A673 (cell line): ENCODE results near the gene ZNF503. TPM values are rescaled to one million over a fixed set of nuclear protein-coding genes. Genes with fewer than 3 reads are reported as not detected.
A peak's percentile ranks its signal among the peaks of the same experiment; 100 is the strongest.

Experiments
- Bru-seq: library from RNA; stranded (reverse); fragments of 400-500 nt; gene quantifications from one replicate; lab custom pipeline; 2021; lab: Mats Ljungman, UMichigan
- BruChase-seq, 2 experiments: library from RNA; stranded (reverse); fragments of 400-500 nt; gene quantifications; one replicate each; lab custom pipeline; 2021; lab: Mats Ljungman, UMichigan
- BruUV-seq: library from RNA; stranded (reverse); fragments of 400-500 nt; replicated peaks from 2 replicates; lab custom pipeline; 2021; lab: Mats Ljungman, UMichigan
- CTCF ChIA-PET: fragments of 300-600 bp; sonication (Branson Sonifier 250); formaldehyde crosslinking; loops from one replicate; lab custom pipeline; 2022; ENCODE audit warnings: antibody characterized with exemption; lab: Charles Lee
- POLR2A ChIA-PET: fragments of 300-600 bp; sonication (Branson Sonifier 250); formaldehyde crosslinking; loops from one replicate; lab custom pipeline; 2022; ENCODE audit warnings: antibody characterized with exemption; ENCODE audit not compliant: low non-redundant PET; lab: Charles Lee
- DNase-seq: peaks from one replicate; pipeline ENCODE4 v3.0.0-alpha.2; 2015; ENCODE audit warnings: low spot score
- H3K27ac ChIP-seq: fragments of 200-600 bp; sonication (generic); 2 replicates; pipeline ENCODE4 v1.5.1; 2016; ENCODE audit warnings: mixed run types, low read depth, mild to moderate bottlenecking, mixed read lengths, antibody characterized with exemption, low read length; ENCODE audit not compliant: poor library complexity, severe bottlenecking
- H3K27me3 ChIP-seq: fragments of 200-600 bp; sonication (generic); replicated peaks from 2 replicates; pipeline ENCODE4 v1.6.1; 2017; ENCODE audit warnings: mixed run types, low read depth, mild to moderate bottlenecking, mixed read lengths, antibody characterized with exemption, low read length; ENCODE audit not compliant: insufficient read depth, poor library complexity
- H3K36me3 ChIP-seq: fragments of 200-600 bp; sonication (generic); 2 replicates; pipeline ENCODE4 v1.6.1; 2016; ENCODE audit warnings: mixed run types, mild to moderate bottlenecking, mixed read lengths, antibody characterized with exemption, low read length; ENCODE audit not compliant: insufficient read depth, poor library complexity, severe bottlenecking
- H3K4me1 ChIP-seq: fragments of 200-600 bp; sonication (generic); 2 replicates; pipeline ENCODE4 v1.6.1; 2017; ENCODE audit warnings: mixed run types, mild to moderate bottlenecking, mixed read lengths, antibody characterized with exemption, low read length; ENCODE audit not compliant: insufficient read depth, poor library complexity, severe bottlenecking
- H3K4me3 ChIP-seq: fragments of 200-600 bp; sonication (generic); 2 replicates; pipeline ENCODE4 v1.5.1; 2016; ENCODE audit warnings: low read depth, mixed run types, mild to moderate bottlenecking, mixed read lengths, low read length; ENCODE audit not compliant: poor library complexity, severe bottlenecking
- H3K9me3 ChIP-seq: fragments of 200-600 bp; sonication (generic); 2 replicates; pipeline ENCODE4 v1.6.1; 2016; ENCODE audit warnings: mixed run types, low read depth, mild to moderate bottlenecking, mixed read lengths, antibody characterized with exemption, low read length; ENCODE audit not compliant: poor library complexity, severe bottlenecking
- EZH2 ChIP-seq: fragments of 200-600 bp; sonication (generic); IDR thresholded peaks from 2 replicates; pipeline ENCODE4 v1.6.1; 2017; ENCODE audit warnings: borderline replicate concordance, low read depth, mild to moderate bottlenecking, mixed read lengths, antibody characterized with exemption, low read length; ENCODE audit not compliant: poor library complexity, severe bottlenecking
- intact Hi-C: fragments of 100-400 bp; cut with micrococcal nuclease; formaldehyde crosslinking; loops from one replicate; pipeline ENCODE4 v1.10.0; 2022; ENCODE audit not compliant: unreplicated experiment
- long read RNA-seq: library from polyadenylated mRNA; stranded (forward); transcript quantifications from one replicate; pipeline ENCODE4 v2.0.0, GENCODE V29; 2022
- total RNA-seq: library from RNA; stranded (reverse); gene quantifications from 2 replicates; pipeline ENCODE4 v1.2.3, GENCODE V29; 2021
- TF ChIP-seq, protein P1 (sequence below): fragments of 300-800, 200-600 bp; sonication (generic); conservative IDR thresholded peaks from 2 replicates; pipeline ENCODE4 v1.5.1; 2017; ENCODE audit warnings: low read depth, mild to moderate bottlenecking, antibody characterized with exemption, low read length, moderate library complexity, mixed read lengths

The ZNF503 gene, protein sequence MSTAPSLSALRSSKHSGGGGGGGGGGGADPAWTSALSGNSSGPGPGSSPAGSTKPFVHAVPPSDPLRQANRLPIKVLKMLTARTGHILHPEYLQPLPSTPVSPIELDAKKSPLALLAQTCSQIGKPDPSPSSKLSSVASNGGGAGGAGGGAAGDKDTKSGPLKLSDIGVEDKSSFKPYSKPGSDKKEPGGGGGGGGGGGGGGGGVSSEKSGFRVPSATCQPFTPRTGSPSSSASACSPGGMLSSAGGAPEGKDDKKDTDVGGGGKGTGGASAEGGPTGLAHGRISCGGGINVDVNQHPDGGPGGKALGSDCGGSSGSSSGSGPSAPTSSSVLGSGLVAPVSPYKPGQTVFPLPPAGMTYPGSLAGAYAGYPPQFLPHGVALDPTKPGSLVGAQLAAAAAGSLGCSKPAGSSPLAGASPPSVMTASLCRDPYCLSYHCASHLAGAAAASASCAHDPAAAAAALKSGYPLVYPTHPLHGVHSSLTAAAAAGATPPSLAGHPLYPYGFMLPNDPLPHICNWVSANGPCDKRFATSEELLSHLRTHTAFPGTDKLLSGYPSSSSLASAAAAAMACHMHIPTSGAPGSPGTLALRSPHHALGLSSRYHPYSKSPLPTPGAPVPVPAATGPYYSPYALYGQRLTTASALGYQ
- total RNA-seq: 1.2 TPM in 2 replicates
- Bru-seq, nascent RNA: percentile 24 among the genes with signal in this experiment
- BruChase-seq, experiment 1, labeled RNA remaining after a 2-hour chase: percentile 33 among the genes with signal in this experiment
- BruChase-seq, experiment 2, labeled RNA remaining after a 6-hour chase: percentile 24 among the genes with signal in this experiment
- long read RNA-seq: 0 reads

DNA sequence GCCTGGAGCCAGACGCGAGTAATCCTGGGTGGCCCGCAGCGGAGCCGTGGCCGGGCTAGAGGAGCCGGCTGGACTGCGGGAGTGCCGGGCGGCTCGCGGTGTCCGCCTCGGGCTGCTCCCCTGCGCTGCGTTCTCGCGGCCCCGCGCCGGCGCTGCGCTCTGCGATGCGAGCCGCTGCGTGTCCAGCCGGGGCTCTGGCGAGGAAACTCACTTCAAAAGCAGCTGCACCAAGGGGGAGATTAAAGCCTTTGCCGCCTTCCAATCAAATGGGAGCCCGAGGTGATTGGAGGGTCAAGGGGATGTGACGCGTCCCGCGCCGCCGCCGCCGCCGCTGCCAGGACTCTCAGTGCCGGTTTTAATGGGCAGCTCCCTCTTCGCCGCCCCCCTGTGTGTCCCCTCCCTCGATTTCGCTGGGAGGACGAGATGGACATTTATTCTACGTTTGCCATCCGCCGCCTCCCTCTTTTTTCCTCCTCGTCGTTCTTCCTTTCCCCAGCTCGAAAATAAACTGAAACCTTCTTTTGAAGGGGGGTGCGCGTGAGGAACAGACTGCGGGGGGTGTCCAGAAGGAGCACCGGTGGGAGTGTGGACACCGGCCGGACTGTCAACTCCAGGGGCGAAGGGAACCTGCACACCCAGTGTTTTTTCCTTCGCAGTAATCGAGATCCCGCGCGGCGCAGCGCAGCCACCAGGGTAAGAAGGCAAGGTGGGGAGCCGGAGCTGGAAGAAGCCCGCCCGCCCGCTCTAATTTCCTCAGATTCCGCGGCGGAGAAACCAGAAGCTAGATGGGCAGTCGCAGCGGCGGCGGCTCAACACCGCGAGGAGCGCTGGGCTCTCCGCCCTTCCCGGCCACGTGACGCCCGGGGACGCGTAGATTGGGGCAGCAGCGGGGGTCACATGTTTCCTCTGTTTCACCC is at the start of gene ZNF503:
ZNF503 (minus strand) TSS at position 196 of the 917 bp plus-strand sequence. CDS start 345 bp downstream, outside the sequence.
- no TSS peak for BruUV-seq
- peak; percentile 94 for DNase-seq
- Histone ChIP-seq H3K4me3 (peak within 1 kb of the TSS; percentile 57), H3K9me3 (no peaks in the 10 kb centered on the region), H3K27ac (no peak within 1 kb of the TSS), H3K4me1 (peaks cover 32% of the 10 kb centered on the region), H3K27me3 (peaks cover 99% of the 10 kb centered on the region), H3K36me3 (no peaks in the 10 kb centered on the region)
- CTCF ChIA-PET: no interaction called here
- peak; percentile 1 for TF ChIP-seq EZH2
- TF ChIP-seq, protein P1, sequence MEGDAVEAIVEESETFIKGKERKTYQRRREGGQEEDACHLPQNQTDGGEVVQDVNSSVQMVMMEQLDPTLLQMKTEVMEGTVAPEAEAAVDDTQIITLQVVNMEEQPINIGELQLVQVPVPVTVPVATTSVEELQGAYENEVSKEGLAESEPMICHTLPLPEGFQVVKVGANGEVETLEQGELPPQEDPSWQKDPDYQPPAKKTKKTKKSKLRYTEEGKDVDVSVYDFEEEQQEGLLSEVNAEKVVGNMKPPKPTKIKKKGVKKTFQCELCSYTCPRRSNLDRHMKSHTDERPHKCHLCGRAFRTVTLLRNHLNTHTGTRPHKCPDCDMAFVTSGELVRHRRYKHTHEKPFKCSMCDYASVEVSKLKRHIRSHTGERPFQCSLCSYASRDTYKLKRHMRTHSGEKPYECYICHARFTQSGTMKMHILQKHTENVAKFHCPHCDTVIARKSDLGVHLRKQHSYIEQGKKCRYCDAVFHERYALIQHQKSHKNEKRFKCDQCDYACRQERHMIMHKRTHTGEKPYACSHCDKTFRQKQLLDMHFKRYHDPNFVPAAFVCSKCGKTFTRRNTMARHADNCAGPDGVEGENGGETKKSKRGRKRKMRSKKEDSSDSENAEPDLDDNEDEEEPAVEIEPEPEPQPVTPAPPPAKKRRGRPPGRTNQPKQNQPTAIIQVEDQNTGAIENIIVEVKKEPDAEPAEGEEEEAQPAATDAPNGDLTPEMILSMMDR: no peak
- intact Hi-C loops: loop anchor here (2.0 to 10.0 kb wide), 4 partner anchors 513 to 1710 kb away; no protein-coding TSS in a partner anchor
- POLR2A ChIA-PET: interaction anchor here (0.5 kb wide), 1 partner anchor 176 kb away, joined by 8 read pairs; no protein-coding TSS in a partner anchor

DNA sequence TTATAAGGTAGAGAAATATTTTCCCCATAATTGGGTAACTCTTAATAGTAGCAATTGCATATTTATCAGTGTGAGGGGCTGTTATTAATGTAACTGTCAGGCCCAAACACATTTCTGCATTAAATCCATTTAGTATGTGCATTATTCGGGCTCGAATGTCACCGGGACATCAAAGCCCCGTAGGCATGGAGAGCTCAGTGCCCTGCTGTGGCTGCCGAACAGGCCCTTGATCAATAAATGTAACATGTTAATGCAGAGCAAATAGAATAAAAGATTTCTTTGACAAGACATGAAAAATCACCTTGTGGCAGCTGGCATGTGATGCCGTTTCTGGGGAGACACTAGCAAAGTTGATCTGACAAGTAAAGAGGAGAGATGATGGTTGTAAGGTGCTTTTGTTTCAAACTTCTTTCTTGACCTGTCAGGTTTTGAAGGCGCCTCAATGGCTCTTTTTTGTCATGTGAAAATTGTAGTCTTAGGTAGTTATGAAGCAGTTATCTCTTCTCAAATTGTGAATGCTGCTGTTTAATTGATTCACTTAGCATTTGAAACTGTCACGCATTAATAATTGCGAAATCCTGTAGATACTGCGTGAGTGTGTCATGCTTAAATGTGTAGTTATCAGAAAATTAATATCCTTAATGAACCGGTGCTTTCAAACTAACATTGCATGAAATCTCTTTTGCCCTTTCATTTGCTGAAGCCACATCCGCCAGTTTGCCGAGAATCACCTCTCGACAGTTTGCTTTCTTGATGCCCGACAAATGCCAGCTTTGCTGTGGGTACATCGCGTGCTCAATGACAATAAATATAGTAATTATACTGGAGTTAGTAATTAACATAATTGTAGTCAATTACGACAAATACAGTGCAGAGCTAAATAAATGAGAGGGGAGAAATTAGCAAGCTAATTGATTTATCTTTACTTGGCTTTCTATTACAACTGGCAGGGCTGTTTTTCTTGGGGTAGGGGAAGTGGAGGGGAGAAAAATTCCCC is 49.4 kb upstream of the ZNF503 start:
- Histone ChIP-seq H3K27ac (no peak overlapping the region), H3K9me3 (no peaks in the 10 kb centered on the region), H3K4me1 (no peaks in the 10 kb centered on the region), H3K36me3 (no peaks in the 10 kb centered on the region), H3K4me3 (no peak overlapping the region), H3K27me3 (peaks cover 58% of the 10 kb centered on the region)
- DNase-seq: no peak
- ChIA-PET POLR2A (no interaction called here), CTCF (no interaction called here)
- peak; percentile 51 for TF ChIP-seq EZH2
- TF ChIP-seq, protein P1: no peak
- intact Hi-C loops: no loop called here
- BruUV-seq: no TSS peak
